PC-3 (cell line): ENCODE results near the gene MYH6. TPM values are rescaled to one million over a fixed set of nuclear protein-coding genes. Genes with fewer than 3 reads are reported as not detected.

Experiments used
- ATAC-seq: fragments of 200-7000 bp; cut with Tn5 transposase; 2 replicates; pipeline ENCODE4 v1.9.1; 2020; ENCODE audit warnings: mild to moderate bottlenecking, moderate library complexity
- BruUV-seq: library from RNA; stranded (reverse); fragments of 400-500 nt; replicated peaks from 2 replicates; lab custom pipeline; 2021; lab: Mats Ljungman, UMichigan
- CTCF ChIA-PET: fragments of 300-600 bp; sonication (Branson Sonifier 250); formaldehyde crosslinking; loops from one replicate; lab custom pipeline; 2022; ENCODE audit warnings: antibody characterized with exemption; lab: Charles Lee
- POLR2A ChIA-PET: fragments of 300-600 bp; sonication (Branson Sonifier 250); formaldehyde crosslinking; loops from one replicate; lab custom pipeline; 2022; ENCODE audit warnings: antibody characterized with exemption; ENCODE audit not compliant: unreplicated experiment; lab: Charles Lee
- DNase-seq: peaks from one replicate; pipeline ENCODE4 v3.0.0-alpha.2; 2015
- H2AFZ ChIP-seq: fragments of 300-600 bp; sonication (generic); 2 replicates; pipeline ENCODE4 v1.6.0; 2016; ENCODE audit warnings: antibody characterized with exemption, low read length
- H3F3A ChIP-seq: fragments of 300-600 bp; sonication (generic); one replicate; pipeline ENCODE4 v1.6.0; 2017; ENCODE audit warnings: antibody characterized with exemption, low read length, control low read depth, mild to moderate bottlenecking; ENCODE audit not compliant: unreplicated experiment
- H3K27ac ChIP-seq: fragments of 300-600 bp; sonication (generic); 2 replicates; pipeline ENCODE4 v1.5.1; 2016; ENCODE audit warnings: mild to moderate bottlenecking, low read length
- H3K27me3 ChIP-seq: fragments of 300-600 bp; sonication (generic); 2 replicates; pipeline ENCODE4 v1.6.1; 2016; ENCODE audit warnings: low read length, mixed read lengths
- H3K36me3 ChIP-seq: fragments of 300-600 bp; sonication (generic); 2 replicates; pipeline ENCODE4 v1.6.1; 2016; ENCODE audit warnings: low read depth, mixed run types, low read length, mixed read lengths
- H3K4me1 ChIP-seq: fragments of 300-600 bp; sonication (generic); 2 replicates; pipeline ENCODE4 v1.5.1; 2016; ENCODE audit warnings: low read length; ENCODE audit not compliant: insufficient read depth
- H3K4me2 ChIP-seq: fragments of 300-600 bp; sonication (generic); 2 replicates; pipeline ENCODE4 v1.6.0; 2016; ENCODE audit warnings: low read length
- H3K4me3 ChIP-seq: fragments of 300-600 bp; sonication (generic); 2 replicates; pipeline ENCODE4 v1.5.1; 2016; ENCODE audit warnings: mild to moderate bottlenecking, low read length, mixed read lengths
- H3K79me2 ChIP-seq: fragments of 300-600 bp; sonication (generic); 2 replicates; pipeline ENCODE4 v1.6.1; 2017; ENCODE audit warnings: low read length, mixed read lengths
- H3K9ac ChIP-seq: fragments of 300-600 bp; sonication (generic); 2 replicates; pipeline ENCODE4 v1.6.0; 2016; ENCODE audit warnings: mild to moderate bottlenecking, low read length
- H3K9me2 ChIP-seq: fragments of 300-600 bp; sonication (generic); replicated peaks from 2 replicates; pipeline ENCODE4 v1.6.1; 2016; ENCODE audit warnings: mixed run types, low read length, mixed read lengths
- H3K9me3 ChIP-seq: fragments of 300-600 bp; sonication (generic); 2 replicates; pipeline ENCODE4 v1.6.1; 2016; ENCODE audit warnings: low read length, mixed read lengths
- H4K20me1 ChIP-seq: fragments of 300-600 bp; sonication (generic); 2 replicates; pipeline ENCODE4 v1.6.1; 2016; ENCODE audit warnings: low read length, mixed read lengths
- CTCF ChIP-seq: fragments of 300-600 bp; sonication (generic); conservative IDR thresholded peaks from 2 replicates; pipeline ENCODE4 v1.5.1; 2017; ENCODE audit warnings: antibody characterized with exemption, low read depth, mild to moderate bottlenecking, low read length
- EZH2 ChIP-seq: fragments of 300-600 bp; sonication (generic); IDR thresholded peaks from one replicate; pipeline ENCODE4 v1.6.1; 2017; ENCODE audit warnings: antibody characterized with exemption, mild to moderate bottlenecking, low read length; ENCODE audit not compliant: unreplicated experiment
- EZH2phosphoT487 ChIP-seq: fragments of 300-600 bp; sonication (generic); IDR thresholded peaks from 2 replicates; pipeline ENCODE4 v1.6.1; 2018; ENCODE audit warnings: mild to moderate bottlenecking, antibody characterized with exemption, low read length, borderline replicate concordance
- intact Hi-C: fragments of 100-400 bp; cut with micrococcal nuclease; formaldehyde crosslinking; loops from 2 replicates; pipeline ENCODE4 v1.9.0; 2023
- total RNA-seq: library from RNA; depleted of rRNA; stranded (reverse); fragments of >200 nt; gene quantifications from 2 replicates; pipeline ENCODE4 v1.2.3, GENCODE V29; 2014

Gene MYH6
- total RNA-seq, 1 experiment from 2014 or later = not detected

- POLR2A ChIA-PET = no interaction called here
- H3K4me2 ChIP-seq = no peak overlapping the region
- no peaks in the 10 kb centered on the region for H3K79me2 ChIP-seq
- no peak overlapping the region for H3K27ac ChIP-seq
- H3K9me2 ChIP-seq = no peaks in the 10 kb centered on the region
- H4K20me1 ChIP-seq = no peaks in the 10 kb centered on the region
- ATAC-seq = no peak
- intact Hi-C loops = no loop called here
- BruUV-seq = no TSS peak
- H3K36me3 ChIP-seq = no peaks in the 10 kb centered on the region
- no peaks in the 10 kb centered on the region for H3K4me1 ChIP-seq
- H3K4me3 ChIP-seq = no peak overlapping the region
- CTCF ChIA-PET = no interaction called here
- H3F3A ChIP-seq = no peaks in the 10 kb centered on the region
- no peak for DNase-seq
- H3K9me3 ChIP-seq = no peaks in the 10 kb centered on the region
- TF ChIP-seq EZH2phosphoT487 (no peak), CTCF (no peak), EZH2 (no peak)
- H3K27me3 ChIP-seq = peaks cover 84% of the 10 kb centered on the region
- H2AFZ ChIP-seq = no peak overlapping the region
- H3K9ac ChIP-seq = no peak overlapping the region
These were observed 2.0 kb upstream of the MYH6 start for GRCh38 chr14:23409966-23410635.

- no peaks in the 10 kb centered on the region for H3K9me2 ChIP-seq
- no peak for ATAC-seq
- no peaks in the 10 kb centered on the region for H3K9me3 ChIP-seq
- CTCF ChIA-PET = no interaction called here
- H3K79me2 ChIP-seq = no peaks in the 10 kb centered on the region
- no peak for DNase-seq
- no TSS peak for BruUV-seq
- H3K4me2 ChIP-seq = no peak overlapping the region
- no peak overlapping the region for H3K27ac ChIP-seq
- H3K4me3 ChIP-seq = no peak overlapping the region
- H2AFZ ChIP-seq = no peak overlapping the region
- H3K4me1 ChIP-seq = no peaks in the 10 kb centered on the region
- no peaks in the 10 kb centered on the region for H3K36me3 ChIP-seq
- peaks cover 82% of the 10 kb centered on the region for H3K27me3 ChIP-seq
- no peaks in the 10 kb centered on the region for H3F3A ChIP-seq
- intact Hi-C loops = no loop called here
- no peak for TF ChIP-seq EZH2
- TF ChIP-seq EZH2phosphoT487 = no peak
- no peak for TF ChIP-seq CTCF
- H3K9ac ChIP-seq = no peak overlapping the region
- POLR2A ChIA-PET = no interaction called here
- no peaks in the 10 kb centered on the region for H4K20me1 ChIP-seq
These were observed 1.4 kb upstream of the MYH6 start for GRCh38 chr14:23409475-23409874.

GRCh38 chr14:23408307-23408630 lies 196 bp upstream of the MYH6 start:
- no peaks in the 10 kb centered on the region for H3K4me1 ChIP-seq
- DNase-seq (no peak), ATAC-seq (no peak)
- H4K20me1 ChIP-seq = no peaks in the 10 kb centered on the region
- BruUV-seq = no TSS peak
- TF ChIP-seq CTCF (no peak), EZH2phosphoT487 (no peak)
- H3K9me3 ChIP-seq = no peaks in the 10 kb centered on the region
- H3K4me2 ChIP-seq = no peak overlapping the region
- no peaks in the 10 kb centered on the region for H3F3A ChIP-seq
- H2AFZ ChIP-seq = no peak overlapping the region
- H3K9me2 ChIP-seq = no peaks in the 10 kb centered on the region
- H3K36me3 ChIP-seq = no peaks in the 10 kb centered on the region
- CTCF ChIA-PET = no interaction called here
- no peak overlapping the region for H3K4me3 ChIP-seq
- H3K27me3 ChIP-seq = peaks cover 83% of the 10 kb centered on the region
- H3K27ac ChIP-seq = no peak overlapping the region
- POLR2A ChIA-PET = no interaction called here
- intact Hi-C loops = no loop called here
- no peak overlapping the region for H3K9ac ChIP-seq
- H3K79me2 ChIP-seq = no peaks in the 10 kb centered on the region
